SKM-1 (cell line): ENCODE data around the gene LARP4.
"Not testable (repeated sequence)": the region's sequence is repeated elsewhere in the genome, so short reads cannot be mapped to it uniquely, and the experiment has no call there.

Source experiments
- DNase-seq: peaks from one replicate; lab custom pipeline; 2025; ENCODE audit not compliant: unreplicated experiment; lab: John Stamatoyannopoulos, UW

LARP4 gene

GRCh38 chr12:50477241-50477832 is 76.7 kb downstream of the LARP4 start:
- no peak for DNase-seq

GRCh38 chr12:50482571-50482970 is 81.9 kb downstream of the LARP4 start:
- no peak for DNase-seq

GRCh38 chr12:50483488-50483887 is 82.8 kb downstream of the LARP4 start:
- DNase-seq, result no peak

- DNase-seq, result no peak
Measured at GRCh38 chr12:50488801-50489200, 88.1 kb downstream of the LARP4 start.

GRCh38 chr12:50498119-50498518 is 97.4 kb downstream of the LARP4 start:
- DNase-seq, result not testable (repeated sequence)

GRCh38 chr12:50504798-50505674 is 104.4 kb downstream of the LARP4 start, which contains the start of gene DIP2B:
Gene DIP2B, plus strand, starts transcription at chr12:50504985. Its CDS starts 156 bp downstream, at chr12:50505141.
- DNase-seq, result no peak

GRCh38 chr12:50505675-50506530 is 105.2 kb downstream of the LARP4 start:
- DNase-seq, result no peak

- DNase-seq, result no peak
Measured at GRCh38 chr12:50506753-50507473, 106.2 kb downstream of the LARP4 start.

GRCh38 chr12:50507474-50507838 is 106.8 kb downstream of the LARP4 start:
- DNase-seq, result no peak

- DNase-seq, result no peak
Measured at GRCh38 chr12:50507930-50508329, 107.2 kb downstream of the LARP4 start.

GRCh38 chr12:50508414-50508813 is 107.7 kb downstream of the LARP4 start:
- DNase-seq, result no peak

- DNase-seq, result no peak
Measured at GRCh38 chr12:50508970-50509663, 108.4 kb downstream of the LARP4 start.

GRCh38 chr12:50514526-50515276 is 114.0 kb downstream of the LARP4 start:
- DNase-seq, result no peak

- no peak for DNase-seq
Measured at GRCh38 chr12:50515587-50515986, 114.9 kb downstream of the LARP4 start.

GRCh38 chr12:50517421-50518048 is 116.8 kb downstream of the LARP4 start:
- peak; percentile 54 for DNase-seq

- no peak for DNase-seq
Measured at GRCh38 chr12:50518090-50518489, 117.4 kb downstream of the LARP4 start.

GRCh38 chr12:50519353-50519752 is 118.7 kb downstream of the LARP4 start:
- DNase-seq, result no peak

GRCh38 chr12:50520416-50521207 is 119.9 kb downstream of the LARP4 start:
- no peak for DNase-seq
